HG02938 (cell line): ENCODE measurements around the gene ARVCF.

ENCODE experiments used
- ATAC-seq: cut with Tn5 transposase; IDR thresholded peaks from one replicate; pipeline ENCODE4 v1.9.1; 2021; ENCODE audit warnings: mild to moderate bottlenecking, moderate library complexity; ENCODE audit not compliant: unreplicated experiment

ARVCF gene

DNA sequence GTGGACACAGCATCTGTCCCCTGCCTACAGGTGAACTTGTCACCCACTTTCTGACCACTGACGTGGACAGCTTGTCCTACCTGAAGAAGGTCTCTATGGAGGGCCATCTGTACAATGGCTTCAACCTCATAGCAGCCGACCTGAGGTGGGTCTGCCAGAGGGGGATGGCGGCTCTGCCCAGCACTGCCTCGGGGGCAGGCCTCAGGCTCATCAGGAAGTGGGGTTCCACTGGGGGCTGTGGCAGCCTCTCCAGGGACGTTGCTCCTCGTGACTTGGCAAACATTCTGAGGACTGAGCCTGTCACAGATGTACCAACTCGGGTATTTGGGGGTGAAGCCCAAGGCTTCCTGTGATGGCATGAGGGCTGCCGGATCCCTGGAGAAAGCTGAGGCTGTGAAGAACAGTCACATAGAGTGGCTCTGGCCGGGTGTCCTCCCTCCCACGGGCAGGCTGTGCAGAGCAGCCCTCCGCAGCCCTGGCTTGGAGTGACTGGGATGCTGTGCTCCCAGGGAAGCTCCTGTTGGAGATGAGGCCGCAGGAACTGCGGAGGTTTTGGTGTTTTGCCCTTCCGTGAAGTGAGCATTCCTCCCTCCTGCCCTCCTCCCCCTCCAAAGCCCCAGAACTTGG lies 36.9 kb upstream of the ARVCF start:
- ATAC-seq, result no peak

DNA sequence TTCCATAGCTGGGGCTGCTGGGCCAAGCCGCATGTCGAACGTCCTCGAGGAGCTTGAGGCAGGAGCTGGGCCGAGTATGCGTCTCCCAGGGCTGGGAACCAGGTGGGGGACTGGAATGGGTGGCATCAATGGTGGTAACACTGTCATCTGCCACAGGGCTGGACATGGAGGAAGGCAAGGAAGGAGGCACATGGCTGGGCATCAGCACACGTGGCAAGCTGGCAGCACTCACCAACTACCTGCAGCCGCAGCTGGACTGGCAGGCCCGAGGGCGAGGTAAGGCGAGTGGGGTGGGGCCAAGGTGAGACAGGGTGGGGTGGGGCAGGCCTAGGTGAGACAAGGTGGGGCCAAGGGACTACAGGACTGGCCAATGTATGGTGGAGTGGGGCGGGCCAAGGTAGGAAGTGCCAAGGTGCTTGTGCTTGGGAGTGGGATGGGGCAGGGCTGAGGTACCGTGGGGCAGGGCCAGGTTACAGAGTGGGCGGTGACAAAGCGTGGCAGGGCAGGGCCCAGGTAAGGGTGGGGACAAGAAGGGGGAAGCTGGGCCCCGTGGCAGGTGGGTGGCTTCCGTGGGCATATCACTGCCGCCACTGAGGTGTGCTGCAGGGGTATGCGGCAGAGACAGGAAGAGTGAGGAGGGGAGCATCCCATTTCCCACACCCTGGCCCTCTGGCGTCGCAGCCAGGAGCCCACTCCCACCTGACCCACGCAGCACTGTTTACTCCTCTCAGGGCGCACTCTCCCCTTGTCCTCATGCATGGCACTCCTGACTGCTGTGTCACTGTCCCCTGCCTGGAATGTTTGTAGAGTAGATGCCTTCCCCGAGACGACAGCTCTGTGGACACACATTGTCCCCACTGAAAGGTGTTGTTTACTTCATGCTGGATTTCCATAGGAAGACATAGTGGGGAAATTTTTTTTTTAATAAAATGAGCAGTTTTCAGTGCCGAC lies 36.0 kb upstream of the ARVCF start:
- no peak for ATAC-seq

DNA sequence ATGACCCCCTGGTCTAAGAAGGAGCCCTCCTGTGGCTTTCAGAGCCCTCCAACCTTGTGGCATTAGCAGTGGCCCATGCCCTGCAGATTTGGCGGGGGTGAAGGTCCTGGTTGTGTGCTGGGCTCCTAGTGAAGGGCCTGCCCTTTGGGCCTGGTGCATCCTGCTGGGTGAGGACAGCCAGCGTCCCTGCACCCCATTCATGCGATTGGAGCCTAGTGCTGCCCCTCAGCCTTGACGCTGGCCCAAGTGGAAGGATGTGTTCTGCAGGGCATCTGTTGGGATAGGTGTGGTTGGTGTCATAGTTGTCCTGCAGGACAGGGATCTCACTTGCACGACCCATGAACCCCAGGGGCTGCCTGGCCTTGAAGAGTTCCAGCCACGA lies 35.3 kb upstream of the ARVCF start:
- no peak for ATAC-seq

DNA sequence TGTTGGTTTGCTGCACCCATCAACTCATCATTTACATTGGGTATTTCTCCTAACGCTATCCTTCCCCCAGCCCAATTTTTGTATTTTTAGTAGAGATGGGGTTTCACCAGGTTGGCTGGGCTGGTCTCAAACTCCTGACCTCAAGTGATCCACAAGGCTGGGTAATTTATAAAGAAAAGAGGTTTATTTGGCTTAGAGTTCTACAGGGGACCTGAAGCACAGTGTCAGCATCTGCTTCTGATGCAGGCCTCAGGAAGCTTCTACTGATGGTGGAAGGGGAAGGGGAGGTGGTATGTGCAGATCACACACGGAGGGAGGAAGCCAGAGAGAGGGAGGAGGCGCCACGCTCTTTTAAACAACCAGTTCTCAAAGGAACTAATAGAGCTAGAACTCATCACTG lies 30.1 kb upstream of the ARVCF start:
- no peak for ATAC-seq

DNA sequence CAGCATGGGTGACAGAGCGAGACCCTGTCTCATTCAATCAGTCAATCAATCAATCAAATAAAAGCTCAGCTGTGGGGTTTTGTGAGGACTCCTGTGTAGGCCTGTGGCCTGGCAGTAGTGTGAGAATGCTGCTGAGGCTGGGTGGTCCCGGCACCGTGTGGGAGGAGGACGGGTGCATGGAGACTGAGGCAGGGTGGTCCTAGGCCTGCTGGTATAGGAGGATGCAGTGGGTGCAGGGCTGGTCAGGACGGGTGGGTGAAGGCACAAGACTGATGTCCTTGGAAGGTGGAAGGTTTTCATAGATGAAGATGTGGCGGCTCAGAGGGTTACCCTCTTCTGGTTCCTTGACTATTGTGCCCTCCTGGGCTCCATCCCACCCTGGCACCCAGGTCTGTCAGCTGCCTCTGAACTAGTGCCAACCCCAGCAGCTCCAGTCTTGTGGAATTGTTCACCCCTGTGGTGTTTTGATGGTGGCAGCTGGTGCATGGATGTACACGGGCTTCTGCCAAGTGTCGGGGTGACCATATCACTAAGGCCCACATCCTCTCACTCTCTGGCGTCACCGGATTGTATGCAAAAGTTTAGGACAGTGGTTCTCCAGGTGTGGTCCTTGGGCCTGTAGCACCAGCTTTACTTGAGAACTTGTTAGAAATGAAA lies 28.0 kb upstream of the ARVCF start:
- ATAC-seq, result no peak

DNA sequence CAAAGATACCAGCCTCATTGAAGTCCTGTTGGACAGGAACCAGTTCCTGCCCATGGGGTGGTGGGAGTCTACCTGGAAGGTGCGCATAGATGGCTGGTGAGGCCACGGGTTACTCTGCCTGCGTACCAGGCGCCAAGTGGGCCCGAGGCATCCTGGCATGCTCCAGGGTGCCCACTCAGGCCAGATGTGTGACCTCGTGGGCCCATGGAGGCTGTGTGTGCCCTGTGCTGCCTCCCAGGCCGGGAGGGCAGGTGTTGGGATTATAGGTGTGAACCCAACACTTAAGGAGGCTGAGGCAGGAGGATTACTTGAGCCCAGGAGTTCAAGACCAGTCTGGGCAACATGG lies 27.3 kb upstream of the ARVCF start:
- no peak for ATAC-seq

GRCh38 chr22:20043057-20043996 lies 26.7 kb upstream of the ARVCF start:
- no peak for ATAC-seq

- no peak for ATAC-seq
Observed at GRCh38 chr22:20040327-20041200, 23.9 kb upstream of the ARVCF start.

- ATAC-seq, result no peak
Observed at GRCh38 chr22:20039683-20040325, 23.2 kb upstream of the ARVCF start.

DNA sequence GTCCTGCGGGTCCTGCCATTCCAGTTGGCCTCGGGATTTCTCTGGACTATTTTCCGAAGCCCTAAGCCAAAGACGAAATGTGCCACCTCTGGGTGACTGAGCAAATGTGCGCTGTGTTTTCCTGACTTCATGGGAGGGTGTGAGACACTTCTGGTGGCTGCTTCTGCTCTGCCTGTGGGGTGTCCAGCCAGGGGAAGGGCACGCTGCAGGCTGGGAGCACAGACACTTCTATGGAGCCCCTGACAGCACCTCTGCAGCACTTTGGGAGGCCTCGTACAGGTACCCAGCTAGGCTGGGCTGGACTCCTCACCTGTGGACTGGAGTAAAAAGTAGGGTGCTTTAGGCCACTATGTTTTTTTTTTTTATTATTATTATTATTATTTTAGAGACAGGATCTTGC lies 22.0 kb upstream of the ARVCF start:
- ATAC-seq, result no peak

DNA sequence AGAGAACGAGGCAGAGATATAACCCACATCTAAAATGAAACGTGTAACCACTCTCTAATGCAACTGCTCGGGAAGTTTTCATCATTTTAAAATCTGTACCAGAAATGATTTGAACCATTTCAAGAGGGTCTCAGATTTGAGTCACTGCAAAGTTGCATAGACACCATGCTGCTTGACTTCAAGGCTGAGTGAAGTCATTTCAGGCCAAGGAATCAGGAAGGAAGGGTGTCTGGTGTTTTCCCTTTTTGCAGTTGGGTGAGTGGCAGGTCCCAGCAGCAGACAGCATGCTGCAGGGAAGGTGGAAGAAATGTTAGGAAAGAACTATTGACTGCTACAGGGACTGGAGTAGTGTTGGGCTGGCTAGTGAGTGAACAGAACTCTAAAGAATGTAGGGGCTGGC lies 20.8 kb upstream of the ARVCF start:
- no peak for ATAC-seq

DNA sequence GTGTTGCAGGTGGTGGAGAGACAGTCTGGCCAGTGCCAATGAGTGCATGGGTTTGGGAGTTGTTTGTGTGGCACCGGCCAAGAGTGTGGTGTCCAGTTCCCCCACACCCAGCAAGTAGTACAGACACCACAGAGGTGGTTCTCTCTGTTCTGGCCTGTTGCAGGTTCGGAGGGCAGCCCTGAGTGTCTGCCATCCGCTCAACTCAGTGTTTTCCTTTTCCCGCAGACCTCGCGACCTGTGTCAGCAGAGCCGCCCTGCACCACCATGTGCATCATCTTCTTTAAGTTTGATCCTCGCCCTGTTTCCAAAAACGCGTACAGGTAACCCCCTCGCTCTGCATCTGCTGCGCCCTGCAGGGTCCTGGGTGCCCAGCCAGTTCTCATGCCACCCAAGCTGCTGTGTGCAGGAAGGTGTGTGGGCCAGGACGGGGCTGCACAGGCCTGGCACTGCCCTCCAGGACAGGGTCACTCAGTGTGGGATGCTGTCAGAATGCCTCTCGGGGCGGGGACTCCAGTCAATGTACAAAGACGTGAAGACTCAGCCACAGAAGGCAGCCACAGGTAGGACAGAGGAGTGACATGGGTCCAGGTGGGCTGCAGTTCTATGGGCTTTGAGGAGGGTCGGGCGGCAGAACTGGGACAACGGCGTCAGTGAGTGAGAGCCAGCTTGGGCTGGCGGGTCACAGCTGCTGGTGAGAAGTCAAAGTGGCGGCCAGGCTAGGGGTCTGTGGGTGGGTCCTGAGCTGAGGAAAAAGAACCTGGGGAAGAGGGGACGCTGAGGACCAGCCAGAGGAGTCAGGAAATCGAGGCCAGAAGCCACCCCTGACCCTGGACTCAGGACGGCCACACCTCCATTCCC lies 20.1 kb upstream of the ARVCF start:
- no peak for ATAC-seq

GRCh38 chr22:20036084-20036482 lies 19.5 kb upstream of the ARVCF start:
- no peak for ATAC-seq

GRCh38 chr22:20035375-20036083 lies 18.9 kb upstream of the ARVCF start:
- no peak for ATAC-seq

DNA sequence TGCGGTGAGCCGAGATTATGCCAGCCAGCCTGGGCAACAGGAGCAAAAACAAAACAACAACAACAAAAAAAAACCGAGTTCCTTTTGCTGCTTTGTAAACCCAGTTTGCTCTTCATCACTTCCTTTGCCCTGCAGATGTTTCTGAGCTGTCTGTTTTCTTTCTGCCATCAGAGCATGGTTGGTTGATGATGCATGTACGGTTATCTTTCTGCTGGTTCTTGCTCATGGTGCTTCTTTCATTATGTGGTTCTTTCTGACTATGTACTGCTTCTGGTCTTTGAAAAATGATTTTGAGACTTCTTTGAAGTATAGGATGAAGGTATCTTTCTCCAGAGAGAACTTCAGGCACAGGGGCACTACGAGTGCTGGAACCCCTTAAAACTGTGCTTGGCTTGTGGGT lies 17.5 kb upstream of the ARVCF start:
- ATAC-seq, result no peak

GRCh38 chr22:20033045-20033706 lies 16.6 kb upstream of the ARVCF start:
- ATAC-seq, result no peak

- no peak for ATAC-seq
Observed at GRCh38 chr22:20032407-20032991, 15.9 kb upstream of the ARVCF start.
